ENCODE data around the gene CHST6. TPM values are rescaled to one million over a fixed set of nuclear protein-coding genes. Genes with fewer than 3 reads are reported as not detected.
"Not testable (repeated sequence)": the region's sequence is repeated elsewhere in the genome, so short reads cannot be mapped to it uniquely, and the experiment has no call there.

Gene CHST6
- total RNA-seq, 2 donors from 2014 or later, result 2.8 to 3.5 TPM

GRCh38 chr16:75458439-75458838 lies 36.8 kb downstream of the CHST6 start:
- H3K27me3 ChIP-seq, result no peaks in the 10 kb centered on the region
- H3K9me3 ChIP-seq, result no peaks in the 10 kb centered on the region
- no peak overlapping the region for H3K4me3 ChIP-seq
- DNase-seq (ENCODE audit: low spot score), result no peak
- no peaks in the 10 kb centered on the region for H3K36me3 ChIP-seq
- H3K4me1 ChIP-seq, result peaks cover 0 to 30% of the 10 kb centered on the region in 2 donors
- H3K27ac ChIP-seq, result no peak overlapping the region
- TF ChIP-seq, protein P1, sequence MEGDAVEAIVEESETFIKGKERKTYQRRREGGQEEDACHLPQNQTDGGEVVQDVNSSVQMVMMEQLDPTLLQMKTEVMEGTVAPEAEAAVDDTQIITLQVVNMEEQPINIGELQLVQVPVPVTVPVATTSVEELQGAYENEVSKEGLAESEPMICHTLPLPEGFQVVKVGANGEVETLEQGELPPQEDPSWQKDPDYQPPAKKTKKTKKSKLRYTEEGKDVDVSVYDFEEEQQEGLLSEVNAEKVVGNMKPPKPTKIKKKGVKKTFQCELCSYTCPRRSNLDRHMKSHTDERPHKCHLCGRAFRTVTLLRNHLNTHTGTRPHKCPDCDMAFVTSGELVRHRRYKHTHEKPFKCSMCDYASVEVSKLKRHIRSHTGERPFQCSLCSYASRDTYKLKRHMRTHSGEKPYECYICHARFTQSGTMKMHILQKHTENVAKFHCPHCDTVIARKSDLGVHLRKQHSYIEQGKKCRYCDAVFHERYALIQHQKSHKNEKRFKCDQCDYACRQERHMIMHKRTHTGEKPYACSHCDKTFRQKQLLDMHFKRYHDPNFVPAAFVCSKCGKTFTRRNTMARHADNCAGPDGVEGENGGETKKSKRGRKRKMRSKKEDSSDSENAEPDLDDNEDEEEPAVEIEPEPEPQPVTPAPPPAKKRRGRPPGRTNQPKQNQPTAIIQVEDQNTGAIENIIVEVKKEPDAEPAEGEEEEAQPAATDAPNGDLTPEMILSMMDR (IDR thresholded peaks at IDR 0.05), result no peak

DNA sequence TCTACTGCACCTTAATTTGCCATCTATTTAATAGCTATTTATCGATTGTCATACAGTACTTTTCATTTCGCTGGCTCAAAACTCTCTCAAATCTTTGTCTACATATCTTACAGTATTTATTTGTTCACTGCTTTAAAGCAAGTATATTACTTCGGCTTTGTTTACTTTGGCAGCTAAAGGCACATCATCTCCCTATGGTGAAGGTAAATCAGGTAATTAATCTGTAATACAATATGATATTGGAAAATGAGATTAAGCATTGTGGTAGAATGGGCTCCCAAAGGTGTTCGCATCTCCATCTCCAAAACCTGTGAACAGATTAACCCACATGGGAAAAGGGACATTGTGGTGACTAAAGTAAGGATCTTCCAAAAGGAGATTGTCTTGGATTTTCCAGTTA lies 37.2 kb downstream of the CHST6 start:
- TF ChIP-seq, protein P1 (IDR thresholded peaks at IDR 0.05), result no peak
- Histone ChIP-seq H3K9me3 (no peaks in the 10 kb centered on the region), H3K4me3 (no peak overlapping the region), H3K36me3 (no peaks in the 10 kb centered on the region), H3K27me3 (no peaks in the 10 kb centered on the region), H3K4me1 (peaks cover 0 to 33% of the 10 kb centered on the region in 2 donors), H3K27ac (no peak overlapping the region)
- no peak for DNase-seq (ENCODE audit: low spot score)

GRCh38 chr16:75457485-75458021 lies 37.7 kb downstream of the CHST6 start:
- Histone ChIP-seq H3K27me3 (no peaks in the 10 kb centered on the region), H3K27ac (no peak overlapping the region), H3K9me3 (no peaks in the 10 kb centered on the region), H3K4me1 (peaks cover 0 to 38% of the 10 kb centered on the region in 2 donors), H3K36me3 (no peaks in the 10 kb centered on the region), H3K4me3 (no peak overlapping the region)
- DNase-seq (ENCODE audit: low spot score), result no peak
- TF ChIP-seq, protein P1 (IDR thresholded peaks at IDR 0.05), result no peak

- H3K27ac ChIP-seq, result no peak overlapping the region
- H3K36me3 ChIP-seq, result no peaks in the 10 kb centered on the region
- peaks cover 0 to 39% of the 10 kb centered on the region in 2 donors for H3K4me1 ChIP-seq
- H3K27me3 ChIP-seq, result no peaks in the 10 kb centered on the region
- no peaks in the 10 kb centered on the region for H3K9me3 ChIP-seq
- no peak overlapping the region for H3K4me3 ChIP-seq
- no peak for DNase-seq (ENCODE audit: low spot score)
- TF ChIP-seq, protein P1 (IDR thresholded peaks at IDR 0.05), result no peak
Measured at GRCh38 chr16:75456971-75457370, 38.3 kb downstream of the CHST6 start.

DNA sequence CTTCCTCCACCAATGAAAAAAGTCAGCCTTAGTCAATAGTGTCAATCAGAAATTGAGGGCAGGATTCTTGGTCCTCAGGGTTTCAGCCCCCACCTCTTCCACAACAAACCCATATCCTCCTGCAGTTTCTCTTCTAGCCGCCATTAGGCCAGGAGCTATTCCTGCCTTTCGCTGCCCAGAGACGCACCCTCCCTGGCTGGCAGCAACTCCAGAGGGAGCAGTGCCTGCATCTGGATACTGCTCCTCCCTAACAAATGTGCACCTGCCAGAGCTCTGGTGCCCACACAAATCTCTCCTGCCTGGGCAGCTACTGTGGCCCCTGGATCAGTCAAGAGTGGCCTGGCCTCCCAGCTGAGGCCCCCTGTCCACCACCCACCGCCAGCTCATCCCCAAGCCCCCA lies 38.8 kb downstream of the CHST6 start:
- H3K27me3 ChIP-seq; H3K36me3 ChIP-seq; H3K4me3 ChIP-seq; H3K9me3 ChIP-seq; DNase-seq (ENCODE audit: low spot score); H3K27ac ChIP-seq: not testable (repeated sequence)
- H3K4me1 ChIP-seq, result peaks cover 0 to 34% of the 10 kb centered on the region in 2 donors

DNA sequence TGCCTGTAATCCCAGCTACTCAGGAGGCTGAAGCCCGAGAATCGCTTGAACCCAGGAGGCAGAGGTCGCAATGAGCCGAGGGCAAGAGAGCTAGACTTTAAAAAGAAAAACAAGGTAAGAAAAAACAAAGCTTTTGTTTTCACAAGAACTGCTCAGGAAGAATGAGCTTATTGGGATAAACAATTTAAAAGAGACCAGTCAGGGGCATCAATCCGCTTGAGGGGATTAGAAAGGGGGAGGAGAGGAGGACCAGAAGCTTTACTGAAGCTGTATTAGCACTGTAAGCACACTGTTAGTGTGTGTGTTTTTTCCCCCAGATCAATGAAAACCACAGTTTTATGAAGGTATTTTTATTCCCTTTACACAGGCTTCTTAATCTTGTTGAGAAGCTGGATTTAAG lies 39.6 kb downstream of the CHST6 start:
- no peaks in the 10 kb centered on the region for H3K27me3 ChIP-seq
- DNase-seq (ENCODE audit: low spot score), result no peak
- H3K4me1 ChIP-seq, result peaks cover 0 to 30% of the 10 kb centered on the region in 2 donors
- H3K36me3 ChIP-seq, result peaks cover 5% of the 10 kb centered on the region
- TF ChIP-seq, protein P1 (IDR thresholded peaks at IDR 0.05), result no peak
- H3K27ac ChIP-seq, result no peak overlapping the region
- no peak overlapping the region for H3K4me3 ChIP-seq
- no peaks in the 10 kb centered on the region for H3K9me3 ChIP-seq
